DND-41 (cell line): ENCODE data around the gene EPC2.

Source experiments
- ATAC-seq: fragments of 200-7000 bp; cut with Tn5 transposase; 3 replicates; pipeline ENCODE4 v1.9.1; 2021; ENCODE audit warnings: low read depth; ENCODE audit not compliant: insufficient read depth
- DNase-seq: peaks from one replicate; pipeline ENCODE4 v3.0.0-alpha.2; 2020
- H2AFZ ChIP-seq: 2 replicates; pipeline ENCODE4 v1.6.0; 2012; ENCODE audit warnings: low read depth, low read length
- H3K27ac ChIP-seq: 2 replicates; pipeline ENCODE4 v1.5.1; 2012; ENCODE audit warnings: low read length, inconsistent platforms
- H3K27me3 ChIP-seq: fragments of 200-600 bp; sonication (generic); 2 replicates; pipeline ENCODE4 v1.6.0; 2012; ENCODE audit warnings: low read length, mild to moderate bottlenecking, inconsistent platforms; ENCODE audit not compliant: insufficient read depth, poor library complexity
- H3K36me3 ChIP-seq: 2 replicates; pipeline ENCODE4 v1.5.1; 2012; ENCODE audit warnings: low read length, inconsistent platforms; ENCODE audit not compliant: insufficient read depth
- H3K4me1 ChIP-seq: 2 replicates; pipeline ENCODE4 v1.5.1; 2012; ENCODE audit warnings: mild to moderate bottlenecking, low read length; ENCODE audit not compliant: insufficient read depth
- H3K4me2 ChIP-seq: 2 replicates; pipeline ENCODE4 v1.6.0; 2012; ENCODE audit warnings: mild to moderate bottlenecking, moderate library complexity, low read length, inconsistent platforms; ENCODE audit not compliant: insufficient read depth
- H3K4me3 ChIP-seq, 2 experiments: fragments of 200-600 bp in 1 of 2; shearing (Covaris generic) in 1 of 2; 2 replicates each; pipeline ENCODE4 v1.5.1; 2012 to 2016; ENCODE audit warnings: inconsistent platforms in 2 of 2, low read length in 2 of 2, mild to moderate bottlenecking in 2 of 2, low read depth in 1 of 2, moderate library complexity in 1 of 2
- H3K79me2 ChIP-seq: 2 replicates; pipeline ENCODE4 v1.6.0; 2012; ENCODE audit warnings: low read length, inconsistent platforms; ENCODE audit not compliant: insufficient read depth
- H3K9ac ChIP-seq: 2 replicates; pipeline ENCODE4 v1.6.0; 2012; ENCODE audit warnings: low read depth, mild to moderate bottlenecking, inconsistent platforms, low read length, moderate library complexity
- H3K9me3 ChIP-seq: 2 replicates; pipeline ENCODE4 v1.5.1; 2012; ENCODE audit warnings: low read length, moderate library complexity, mild to moderate bottlenecking, inconsistent platforms; ENCODE audit not compliant: insufficient read depth, severe bottlenecking
- H4K20me1 ChIP-seq: 2 replicates; pipeline ENCODE4 v1.6.0; 2012; ENCODE audit warnings: low read length; ENCODE audit not compliant: insufficient read depth
- EZH2 ChIP-seq: IDR thresholded peaks from 3 replicates; pipeline ENCODE4 v1.6.1; 2012; ENCODE audit warnings: borderline replicate concordance, low read depth, mild to moderate bottlenecking, moderate library complexity, low read length, inconsistent platforms; ENCODE audit not compliant: severe bottlenecking
- TF ChIP-seq, protein P1 (sequence below): IDR thresholded peaks from 2 replicates; pipeline ENCODE4 v1.5.1; 2012; ENCODE audit warnings: borderline replicate concordance, low read length, moderate library complexity, mild to moderate bottlenecking; ENCODE audit not compliant: poor library complexity, severe bottlenecking; ENCODE audit errors: extremely low read depth

EPC2 gene

GRCh38 chr2:148716378-148716920, 71.9 kb downstream of the EPC2 start:
- no peak overlapping the region for H3K4me2 ChIP-seq
- H3K9ac ChIP-seq = no peak overlapping the region
- H3K9me3 ChIP-seq = no peaks in the 10 kb centered on the region
- TF ChIP-seq, protein P1, sequence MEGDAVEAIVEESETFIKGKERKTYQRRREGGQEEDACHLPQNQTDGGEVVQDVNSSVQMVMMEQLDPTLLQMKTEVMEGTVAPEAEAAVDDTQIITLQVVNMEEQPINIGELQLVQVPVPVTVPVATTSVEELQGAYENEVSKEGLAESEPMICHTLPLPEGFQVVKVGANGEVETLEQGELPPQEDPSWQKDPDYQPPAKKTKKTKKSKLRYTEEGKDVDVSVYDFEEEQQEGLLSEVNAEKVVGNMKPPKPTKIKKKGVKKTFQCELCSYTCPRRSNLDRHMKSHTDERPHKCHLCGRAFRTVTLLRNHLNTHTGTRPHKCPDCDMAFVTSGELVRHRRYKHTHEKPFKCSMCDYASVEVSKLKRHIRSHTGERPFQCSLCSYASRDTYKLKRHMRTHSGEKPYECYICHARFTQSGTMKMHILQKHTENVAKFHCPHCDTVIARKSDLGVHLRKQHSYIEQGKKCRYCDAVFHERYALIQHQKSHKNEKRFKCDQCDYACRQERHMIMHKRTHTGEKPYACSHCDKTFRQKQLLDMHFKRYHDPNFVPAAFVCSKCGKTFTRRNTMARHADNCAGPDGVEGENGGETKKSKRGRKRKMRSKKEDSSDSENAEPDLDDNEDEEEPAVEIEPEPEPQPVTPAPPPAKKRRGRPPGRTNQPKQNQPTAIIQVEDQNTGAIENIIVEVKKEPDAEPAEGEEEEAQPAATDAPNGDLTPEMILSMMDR = no peak
- TF ChIP-seq EZH2 = no peak
- H3K27me3 ChIP-seq = no peaks in the 10 kb centered on the region
- ATAC-seq = no peak
- H3K27ac ChIP-seq = no peak overlapping the region
- peaks cover 44% of the 10 kb centered on the region for H4K20me1 ChIP-seq
- H3K4me3 ChIP-seq = no peak overlapping the region
- H2AFZ ChIP-seq = no peak overlapping the region
- H3K4me1 ChIP-seq = no peaks in the 10 kb centered on the region
- DNase-seq = no peak
- H3K36me3 ChIP-seq = peaks cover 16% of the 10 kb centered on the region
- H3K79me2 ChIP-seq = peaks cover 98% of the 10 kb centered on the region

DNA sequence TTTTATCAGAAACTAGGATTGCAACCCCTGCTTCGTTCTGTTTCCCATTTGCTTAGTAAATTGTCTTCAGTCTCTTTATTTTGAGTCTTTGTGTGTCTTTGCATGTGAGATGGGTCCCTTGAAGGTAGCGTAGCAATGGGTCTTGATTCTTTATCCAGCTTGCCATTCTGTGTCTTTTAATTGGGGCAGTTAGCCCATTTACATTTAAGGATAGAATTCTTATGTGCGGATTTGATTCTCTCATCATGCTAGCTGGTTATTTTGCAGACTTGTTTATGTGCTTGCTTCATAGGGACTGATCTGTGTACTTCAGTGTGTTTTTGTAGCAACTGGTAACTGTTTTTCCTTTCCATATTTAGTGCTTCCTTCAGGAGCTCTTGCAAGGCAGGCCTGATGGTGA, 73.5 kb downstream of the EPC2 start:
- Histone ChIP-seq H3K4me3 (no peak overlapping the region), H3K27ac (no peak overlapping the region), H3K9ac (no peak overlapping the region), H3K36me3 (peaks cover 12% of the 10 kb centered on the region; the same call in 1 of the 2 replicates), H2AFZ (no peak overlapping the region), H3K4me1 (no peaks in the 10 kb centered on the region), H3K79me2 (peaks cover 98% of the 10 kb centered on the region), H3K27me3 (no peaks in the 10 kb centered on the region), H4K20me1 (peaks cover 50% of the 10 kb centered on the region), H3K9me3 (no peaks in the 10 kb centered on the region), H3K4me2 (no peak overlapping the region)
- ATAC-seq (no peak), DNase-seq (no peak)
- TF ChIP-seq, protein P1 = no peak
- no peak for TF ChIP-seq EZH2

GRCh38 chr2:148719195-148719749, 74.7 kb downstream of the EPC2 start:
- H3K79me2 ChIP-seq = peaks cover 98% of the 10 kb centered on the region
- H3K4me2 ChIP-seq = no peak overlapping the region
- no peaks in the 10 kb centered on the region for H3K4me1 ChIP-seq
- H3K27ac ChIP-seq = no peak overlapping the region
- H3K9me3 ChIP-seq = no peaks in the 10 kb centered on the region
- no peak overlapping the region for H3K9ac ChIP-seq
- ATAC-seq (no peak), DNase-seq (no peak)
- no peaks in the 10 kb centered on the region for H3K27me3 ChIP-seq
- H4K20me1 ChIP-seq = peaks cover 55% of the 10 kb centered on the region
- no peak overlapping the region for H3K4me3 ChIP-seq
- H3K36me3 ChIP-seq = peaks cover 12% of the 10 kb centered on the region; the same call in 1 of the 2 replicates
- H2AFZ ChIP-seq = no peak overlapping the region
- no peak for TF ChIP-seq EZH2
- TF ChIP-seq, protein P1 = no peak
